WTC11 (cell line): ENCODE data around the gene RGS16. TPM values are rescaled to one million over a fixed set of nuclear protein-coding genes. Genes with fewer than 3 reads are reported as not detected.

Source experiments
- ATAC-seq: fragments of 200-7000 bp; cut with Tn5 transposase; 2 replicates; pipeline ENCODE4 v1.10.0; 2021; ENCODE audit warnings: mild to moderate bottlenecking, moderate library complexity
- CTCF ChIA-PET: fragments of 300-600 bp; sonication (Branson Sonifier 250); formaldehyde crosslinking; loops from one replicate; lab custom pipeline; 2021; ENCODE audit warnings: antibody characterized with exemption; lab: Charles Lee
- POLR2A ChIA-PET: fragments of 350-600 bp; sonication (Branson Sonifier 250); formaldehyde crosslinking; loops from one replicate; lab custom pipeline; 2021; ENCODE audit warnings: antibody characterized with exemption; lab: Charles Lee
- DNase-seq: peaks from one replicate; pipeline ENCODE4 v3.0.0; 2021; ENCODE audit warnings: low spot score
- H3K27ac Mint-ChIP-seq: 2 replicates; pipeline ENCODE4 v1.8.0; 2021; ENCODE audit warnings: mixed read lengths
- H3K27me3 Mint-ChIP-seq: 2 replicates; pipeline ENCODE4 v1.8.0; 2021; ENCODE audit warnings: low read depth, mild to moderate bottlenecking, moderate library complexity, mixed read lengths
- H3K36me3 Mint-ChIP-seq: 2 replicates; pipeline ENCODE4 v1.8.0; 2021; ENCODE audit warnings: mixed read lengths
- H3K4me1 Mint-ChIP-seq: 2 replicates; pipeline ENCODE4 v1.8.0; 2022; ENCODE audit warnings: mixed read lengths
- H3K4me3 Mint-ChIP-seq: 2 replicates; pipeline ENCODE4 v1.8.0; 2021; ENCODE audit warnings: mild to moderate bottlenecking, moderate library complexity, mixed read lengths
- H3K9me3 Mint-ChIP-seq: 2 replicates; pipeline ENCODE4 v1.8.0; 2021; ENCODE audit warnings: mixed read lengths
- ATF1 ChIP-seq: sonication (generic); formaldehyde crosslinking; IDR thresholded peaks from 2 replicates; pipeline ENCODE4 v1.8.1; 2023; ENCODE audit warnings: mild to moderate bottlenecking, moderate library complexity, missing genetic modification reagents
- ATF2 ChIP-seq: sonication (generic); formaldehyde crosslinking; IDR thresholded peaks from 2 replicates; pipeline ENCODE4 v1.8.1; 2022; ENCODE audit warnings: low read depth, missing genetic modification reagents, borderline replicate concordance
- CDX4 ChIP-seq: fragments of 250-450 bp; sonication (Bioruptor Pico); IDR thresholded peaks from 2 replicates; pipeline ENCODE4 v1.9.0; 2021; ENCODE audit warnings: moderate library complexity, mild to moderate bottlenecking, inconsistent platforms, borderline replicate concordance
- CREM ChIP-seq: sonication (generic); formaldehyde crosslinking; IDR thresholded peaks from 2 replicates; pipeline ENCODE4 v1.8.1; 2022; ENCODE audit warnings: mild to moderate bottlenecking, missing genetic modification reagents, moderate library complexity
- FOXP1 ChIP-seq: sonication (generic); formaldehyde crosslinking; IDR thresholded peaks from 2 replicates; pipeline ENCODE4 v1.8.0; 2022; ENCODE audit warnings: missing genetic modification reagents, mild to moderate bottlenecking, moderate library complexity, borderline replicate concordance
- GABPB1 ChIP-seq: sonication (generic); formaldehyde crosslinking; IDR thresholded peaks from 2 replicates; pipeline ENCODE4 v1.8.1; 2023; ENCODE audit warnings: mild to moderate bottlenecking, missing genetic modification reagents
- GRHL2 ChIP-seq: fragments of 250-450 bp; sonication (Bioruptor Pico); IDR thresholded peaks from 2 replicates; pipeline ENCODE4 v1.8.0; 2022; ENCODE audit warnings: mild to moderate bottlenecking, moderate library complexity; ENCODE audit not compliant: insufficient replicate concordance, severe bottlenecking
- IRF1 ChIP-seq: sonication (generic); formaldehyde crosslinking; IDR thresholded peaks from 2 replicates; pipeline ENCODE4 v1.8.0; 2023; ENCODE audit warnings: missing genetic modification reagents
- PRRX2 ChIP-seq: fragments of 250-450 bp; sonication (Bioruptor Pico); IDR thresholded peaks from 2 replicates; pipeline ENCODE4 v1.8.0; 2021; ENCODE audit warnings: mild to moderate bottlenecking
- RELA ChIP-seq: sonication (generic); formaldehyde crosslinking; IDR thresholded peaks from 2 replicates; pipeline ENCODE4 v1.8.1; 2022; ENCODE audit warnings: missing genetic modification reagents, mild to moderate bottlenecking, borderline replicate concordance
- SMAD3 ChIP-seq: sonication (generic); formaldehyde crosslinking; IDR thresholded peaks from 2 replicates; pipeline ENCODE4 v1.8.0; 2022; ENCODE audit warnings: missing genetic modification reagents, mild to moderate bottlenecking, borderline replicate concordance
- ZNF138 ChIP-seq: sonication (generic); formaldehyde crosslinking; conservative IDR thresholded peaks from 2 replicates; pipeline ENCODE4 v1.8.1; 2022; ENCODE audit warnings: mild to moderate bottlenecking, moderate library complexity, missing genetic modification reagents
- ZNF317 ChIP-seq: sonication (generic); formaldehyde crosslinking; IDR thresholded peaks from 2 replicates; pipeline ENCODE4 v1.8.1; 2023; ENCODE audit warnings: low read depth, mild to moderate bottlenecking, moderate library complexity, missing genetic modification reagents, borderline replicate concordance
- ZNF396 ChIP-seq: fragments of 250-450 bp; sonication (Bioruptor Pico); IDR thresholded peaks from 2 replicates; pipeline ENCODE4 v1.8.0; 2021; ENCODE audit warnings: mild to moderate bottlenecking, moderate library complexity, borderline replicate concordance
- ZNF425 ChIP-seq: fragments of 250-450 bp; sonication (Bioruptor Pico); conservative IDR thresholded peaks from 2 replicates; pipeline ENCODE4 v1.9.0; 2021; ENCODE audit warnings: mild to moderate bottlenecking
- ZNF532 ChIP-seq: fragments of 250-450 bp; sonication (Bioruptor Pico); IDR thresholded peaks from 2 replicates; pipeline ENCODE4 v1.9.0; 2021; ENCODE audit warnings: mild to moderate bottlenecking, borderline replicate concordance
- total RNA-seq: library from RNA; stranded (reverse); gene quantifications from 3 replicates; pipeline ENCODE4 v1.2.3, GENCODE V29; 2021

Gene RGS16
- total RNA-seq, 1 experiment from 2014 or later = 17.8 TPM

- no peak for DNase-seq
- CTCF ChIA-PET = interaction anchor here (1.0 to 1.8 kb wide), 4 partner anchors 25 to 493 kb away, joined by 3 to 6 read pairs (median 4); no protein-coding TSS in a partner anchor
- Mint-ChIP-seq H3K9me3 (peaks cover 6% of the 10 kb centered on the region), H3K27me3 (no peaks in the 10 kb centered on the region; the same call in 1 of the 2 replicates), H3K4me1 (no peaks in the 10 kb centered on the region), H3K4me3 (no peak overlapping the region), H3K36me3 (no peaks in the 10 kb centered on the region), H3K27ac (no peak overlapping the region)
- no peak for ATAC-seq
- POLR2A ChIA-PET = no interaction called here
- TF ChIP-seq CREM (CRISPR knock-in tag) = no peak
Measured at GRCh38 chr1:182574156-182574555, 30.0 kb downstream of the RGS16 start.

- Mint-ChIP-seq H3K36me3 (no peaks in the 10 kb centered on the region), H3K4me3 (no peak overlapping the region), H3K9me3 (peaks cover 6% of the 10 kb centered on the region), H3K4me1 (peaks cover under 1% of the 10 kb centered on the region; the same call in 1 of the 2 replicates), H3K27me3 (no peaks in the 10 kb centered on the region; the same call in 1 of the 2 replicates), H3K27ac (no peak overlapping the region)
- CTCF ChIA-PET = interaction anchor here (1.5 kb wide), 1 partner anchor 216 kb away, joined by 3 read pairs; no protein-coding TSS in a partner anchor
- DNase-seq = no peak
- no peak for ATAC-seq
- TF ChIP-seq SMAD3 (CRISPR knock-in tag) = no peak
- no peak for TF ChIP-seq ZNF138
- no peak for TF ChIP-seq ZNF425 (CRISPR knock-in tag)
- TF ChIP-seq PRRX2 = no peak
- TF ChIP-seq RELA (CRISPR knock-in tag) = no peak
- TF ChIP-seq ATF2 = no peak
- no peak for TF ChIP-seq ZNF317 (CRISPR knock-in tag)
- TF ChIP-seq ZNF532 (CRISPR knock-in tag) = no peak
- POLR2A ChIA-PET = no interaction called here
Measured at GRCh38 chr1:182570611-182570970, 33.6 kb downstream of the RGS16 start.

- H3K27ac Mint-ChIP-seq = no peak overlapping the region
- H3K4me1 Mint-ChIP-seq = peaks cover 5% of the 10 kb centered on the region
- no peaks in the 10 kb centered on the region for H3K36me3 Mint-ChIP-seq
- ChIA-PET CTCF (interaction anchor here (1.5 kb wide), 1 partner anchor 217 kb away, joined by 3 read pairs; no protein-coding TSS in a partner anchor), POLR2A (no interaction called here)
- H3K9me3 Mint-ChIP-seq = peaks cover 6% of the 10 kb centered on the region
- H3K27me3 Mint-ChIP-seq = no peaks in the 10 kb centered on the region; the same call in 1 of the 2 replicates
- no peak overlapping the region for H3K4me3 Mint-ChIP-seq
- ATAC-seq (no peak), DNase-seq (no peak)
- TF ChIP-seq SMAD3 (CRISPR knock-in tag) = no peak
- no peak for TF ChIP-seq IRF1 (CRISPR knock-in tag)
- TF ChIP-seq ZNF396 = no peak
- TF ChIP-seq GABPB1 = no peak
- TF ChIP-seq ATF1 (CRISPR knock-in tag) = no peak
- no peak for TF ChIP-seq CDX4 (CRISPR knock-in tag)
- TF ChIP-seq ZNF532 (CRISPR knock-in tag) = no peak
- no peak for TF ChIP-seq GRHL2 (CRISPR knock-in tag)
- no peak for TF ChIP-seq RELA (CRISPR knock-in tag)
- TF ChIP-seq FOXP1 (CRISPR knock-in tag) = no peak
Measured at GRCh38 chr1:182569939-182570610, 34.1 kb downstream of the RGS16 start.
